Cardiac fibroblast (primary cell): ENCODE measurements around the gene PREP.

ENCODE experiments used
- DNase-seq, 2 donors: peaks; one replicate each; pipeline versions ENCODE4 v3.0.0 to v3.0.0-alpha.2; 2010; ENCODE audit warnings: low read depth in 2 of 2
- H3K4me3 ChIP-seq, 2 donors: replicated peaks in 1 of 2; 1 replicate in 1 of 2; 2 replicates in 1 of 2; pipeline ENCODE4 v1.5.1; 2011; ENCODE audit warnings: low read depth in 2 of 2, low read length in 2 of 2, mild to moderate bottlenecking in 2 of 2, moderate library complexity in 1 of 2
- TF ChIP-seq, protein P1 (sequence below): IDR thresholded peaks from one replicate; pipeline ENCODE4 v1.5.1; 2011; ENCODE audit warnings: low read depth, mild to moderate bottlenecking, low read length, inconsistent platforms

The PREP gene

DNA sequence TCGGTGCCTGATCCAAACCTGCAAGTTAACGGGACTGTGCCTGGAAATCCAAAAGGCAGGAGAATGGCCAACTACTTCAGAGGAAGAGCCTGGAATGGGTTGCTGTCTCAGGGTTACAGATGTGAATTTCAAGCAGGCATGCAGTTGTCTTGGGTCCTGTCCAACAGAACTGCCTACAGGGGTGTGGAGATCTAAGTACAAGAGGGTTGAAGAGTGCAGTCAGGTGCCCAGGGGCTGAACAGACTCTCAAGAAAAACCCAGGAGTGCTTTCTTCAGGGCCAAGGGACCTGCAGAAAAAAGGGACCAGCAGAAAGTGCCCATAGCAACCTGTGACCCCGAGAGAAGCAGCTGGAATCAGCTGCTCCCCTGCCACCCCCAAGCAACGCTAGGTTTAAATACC is 71.0 kb downstream of the PREP start:
- H3K4me3 ChIP-seq: no peak overlapping the region
- DNase-seq: no peak
- TF ChIP-seq, protein P1, sequence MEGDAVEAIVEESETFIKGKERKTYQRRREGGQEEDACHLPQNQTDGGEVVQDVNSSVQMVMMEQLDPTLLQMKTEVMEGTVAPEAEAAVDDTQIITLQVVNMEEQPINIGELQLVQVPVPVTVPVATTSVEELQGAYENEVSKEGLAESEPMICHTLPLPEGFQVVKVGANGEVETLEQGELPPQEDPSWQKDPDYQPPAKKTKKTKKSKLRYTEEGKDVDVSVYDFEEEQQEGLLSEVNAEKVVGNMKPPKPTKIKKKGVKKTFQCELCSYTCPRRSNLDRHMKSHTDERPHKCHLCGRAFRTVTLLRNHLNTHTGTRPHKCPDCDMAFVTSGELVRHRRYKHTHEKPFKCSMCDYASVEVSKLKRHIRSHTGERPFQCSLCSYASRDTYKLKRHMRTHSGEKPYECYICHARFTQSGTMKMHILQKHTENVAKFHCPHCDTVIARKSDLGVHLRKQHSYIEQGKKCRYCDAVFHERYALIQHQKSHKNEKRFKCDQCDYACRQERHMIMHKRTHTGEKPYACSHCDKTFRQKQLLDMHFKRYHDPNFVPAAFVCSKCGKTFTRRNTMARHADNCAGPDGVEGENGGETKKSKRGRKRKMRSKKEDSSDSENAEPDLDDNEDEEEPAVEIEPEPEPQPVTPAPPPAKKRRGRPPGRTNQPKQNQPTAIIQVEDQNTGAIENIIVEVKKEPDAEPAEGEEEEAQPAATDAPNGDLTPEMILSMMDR: no peak

GRCh38 chr6:105330913-105331312 is 72.0 kb downstream of the PREP start:
- no peak for DNase-seq
- no peak overlapping the region for H3K4me3 ChIP-seq
- TF ChIP-seq, protein P1: no peak

DNA sequence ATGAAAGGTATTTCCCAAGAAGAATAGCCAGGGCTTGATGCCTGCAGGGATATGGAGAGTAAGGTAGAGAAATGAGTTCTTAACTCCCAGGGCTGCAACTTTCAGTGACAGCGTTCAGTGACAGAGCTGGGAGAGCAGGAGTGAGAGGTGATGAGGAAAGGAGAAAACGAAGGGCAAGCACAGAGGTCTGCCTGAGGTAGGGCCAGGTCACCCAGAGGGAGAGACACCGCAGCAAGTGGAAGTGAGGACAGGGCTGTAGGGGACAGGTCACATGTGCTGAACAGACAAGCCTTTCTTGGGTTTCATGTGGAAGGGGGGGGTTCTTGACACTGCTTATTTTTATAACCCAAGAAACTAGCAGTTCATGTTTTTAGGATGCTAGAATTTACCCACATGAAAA is 72.5 kb downstream of the PREP start:
- TF ChIP-seq, protein P1: no peak
- H3K4me3 ChIP-seq: no peak overlapping the region
- DNase-seq: no peak

- H3K4me3 ChIP-seq: no peak overlapping the region
- TF ChIP-seq, protein P1: no peak
- peak in 1 of 2 donors; percentile 52 for DNase-seq
These were observed 75.8 kb downstream of the PREP start for GRCh38 chr6:105326833-105327770.

GRCh38 chr6:105326216-105326615 is 76.7 kb downstream of the PREP start:
- H3K4me3 ChIP-seq: no peak overlapping the region
- DNase-seq: peak; percentile 35 to 38
- TF ChIP-seq, protein P1: no peak

DNA sequence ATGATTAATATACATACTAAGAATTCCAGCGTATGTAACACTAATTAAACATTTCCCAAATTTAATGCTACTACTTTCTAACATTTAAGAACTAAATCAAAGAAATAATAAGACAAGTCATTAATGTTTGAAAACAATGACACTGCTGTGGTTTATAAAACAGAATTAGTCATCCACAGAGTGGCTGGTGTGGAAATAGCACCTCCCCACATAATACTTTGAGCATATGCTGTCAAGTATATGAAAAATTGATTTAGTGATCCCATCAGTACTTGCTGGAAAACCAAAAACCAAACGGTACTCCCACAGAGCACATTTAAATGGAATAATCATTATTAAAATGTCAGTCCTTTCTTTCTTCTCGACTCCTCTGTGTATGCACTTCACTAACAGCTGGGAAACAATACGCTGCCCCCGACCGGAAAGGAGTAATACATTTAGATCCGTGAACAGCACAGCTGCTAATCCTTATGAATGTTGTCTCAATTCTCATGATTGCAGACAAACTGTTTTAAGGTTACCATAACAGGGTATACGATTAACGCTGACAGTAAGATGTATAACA is 78.4 kb downstream of the PREP start:
- TF ChIP-seq, protein P1: no peak
- no peak overlapping the region for H3K4me3 ChIP-seq
- DNase-seq: peak; percentile 24 to 38
